Ascending aorta (tissue), 2 donors: ENCODE measurements around the gene SYT1. TPM values are rescaled to one million over a fixed set of nuclear protein-coding genes. Genes with fewer than 3 reads are reported as not detected.

Experiments used
- DNase-seq, 2 donors: peaks; one replicate each; pipeline ENCODE4 v3.0.0-alpha.2; 2019; ENCODE audit warnings: low spot score in 2 of 2
- H3K27ac ChIP-seq, 2 donors: fragments of 200-600 bp; sonication (generic); one replicate each; pipeline ENCODE4 v1.5.1; 2016 to 2017; ENCODE audit warnings: mild to moderate bottlenecking in 1 of 2
- H3K27me3 ChIP-seq: fragments of 200-600 bp; sonication (generic); one replicate; pipeline ENCODE4 v1.5.1; 2017
- H3K36me3 ChIP-seq, 2 donors: fragments of 200-600 bp; sonication (generic); one replicate each; pipeline ENCODE4 v1.5.1; 2016
- H3K4me1 ChIP-seq, 2 donors: fragments of 200-600 bp; sonication (generic); one replicate each; pipeline ENCODE4 v1.5.1; 2016 to 2017; ENCODE audit warnings: mild to moderate bottlenecking in 1 of 2
- H3K4me3 ChIP-seq, 2 donors: fragments of 200-600 bp; sonication (generic); one replicate each; pipeline ENCODE4 v1.5.1; 2016 to 2017; ENCODE audit warnings: mild to moderate bottlenecking in 1 of 2
- H3K9me3 ChIP-seq, 2 donors: fragments of 200-600 bp; sonication (generic); one replicate each; pipeline ENCODE4 v1.5.1; 2016
- CTCF ChIP-seq, 3 experiments: fragments of 200-600 bp in 2 of 3; fragments of 450-650 bp in 1 of 3; sonication (generic) in 2 of 3; IDR thresholded peaks; one replicate each; pipeline ENCODE4 v1.5.1; 2016 to 2019; ENCODE audit warnings: antibody characterized with exemption in 3 of 3, mild to moderate bottlenecking in 1 of 3, moderate library complexity in 1 of 3
- intact Hi-C: fragments of 100-400 bp; cut with DNase I; formaldehyde crosslinking; loops from one replicate; pipeline ENCODE4 v1.15.1; 2023
- total RNA-seq: library from RNA; depleted of rRNA; stranded (reverse); fragments of >200 nt; gene quantifications from one replicate; pipeline ENCODE4 v1.1.0, GENCODE V29; 2016

SYT1 gene
- total RNA-seq, 1 donor from 2014 or later, result 0.64 TPM

GRCh38 chr12:79236920-79237319 lies 372.3 kb downstream of the SYT1 start:
- TF ChIP-seq CTCF (IDR thresholded peaks at IDR 0.05), result no peak
- no peak overlapping the region for H3K4me3 ChIP-seq
- no peaks in the 10 kb centered on the region for H3K27me3 ChIP-seq
- no peak for DNase-seq
- no peaks in the 10 kb centered on the region for H3K4me1 ChIP-seq
- H3K9me3 ChIP-seq, result no peaks in the 10 kb centered on the region
- H3K36me3 ChIP-seq, result no peaks in the 10 kb centered on the region
- intact Hi-C loops, result no loop called here
- H3K27ac ChIP-seq, result no peak overlapping the region

GRCh38 chr12:79238246-79238645 lies 373.7 kb downstream of the SYT1 start:
- no peak for TF ChIP-seq CTCF (IDR thresholded peaks at IDR 0.05)
- Histone ChIP-seq H3K36me3 (no peaks in the 10 kb centered on the region), H3K4me1 (no peaks in the 10 kb centered on the region), H3K27ac (no peak overlapping the region), H3K4me3 (no peak overlapping the region), H3K27me3 (no peaks in the 10 kb centered on the region), H3K9me3 (no peaks in the 10 kb centered on the region)
- no peak for DNase-seq
- intact Hi-C loops, result no loop called here

GRCh38 chr12:79247494-79247893 lies 382.9 kb downstream of the SYT1 start:
- Histone ChIP-seq H3K4me1 (no peaks in the 10 kb centered on the region), H3K27ac (no peak overlapping the region), H3K36me3 (no peaks in the 10 kb centered on the region), H3K9me3 (no peaks in the 10 kb centered on the region), H3K27me3 (no peaks in the 10 kb centered on the region), H3K4me3 (no peak overlapping the region)
- no peak for DNase-seq
- intact Hi-C loops, result no loop called here
- TF ChIP-seq CTCF (IDR thresholded peaks at IDR 0.05), result no peak

- Histone ChIP-seq H3K27ac (no peak overlapping the region), H3K27me3 (no peaks in the 10 kb centered on the region), H3K4me1 (no peaks in the 10 kb centered on the region), H3K9me3 (no peaks in the 10 kb centered on the region), H3K4me3 (no peak overlapping the region), H3K36me3 (no peaks in the 10 kb centered on the region)
- intact Hi-C loops, result no loop called here
- TF ChIP-seq CTCF (IDR thresholded peaks at IDR 0.05), result no peak
- no peak for DNase-seq
Observed at GRCh38 chr12:79250186-79250585, 385.6 kb downstream of the SYT1 start.

GRCh38 chr12:79250960-79251755 lies 386.6 kb downstream of the SYT1 start:
- Histone ChIP-seq H3K36me3 (no peaks in the 10 kb centered on the region), H3K4me1 (no peaks in the 10 kb centered on the region), H3K27me3 (no peaks in the 10 kb centered on the region), H3K27ac (no peak overlapping the region), H3K9me3 (no peaks in the 10 kb centered on the region), H3K4me3 (no peak overlapping the region)
- intact Hi-C loops, result no loop called here
- no peak for TF ChIP-seq CTCF (IDR thresholded peaks at IDR 0.05)
- DNase-seq, result no peak
